Measurements from ENCODE around the gene ENOX1.

Gene ENOX1

DNA sequence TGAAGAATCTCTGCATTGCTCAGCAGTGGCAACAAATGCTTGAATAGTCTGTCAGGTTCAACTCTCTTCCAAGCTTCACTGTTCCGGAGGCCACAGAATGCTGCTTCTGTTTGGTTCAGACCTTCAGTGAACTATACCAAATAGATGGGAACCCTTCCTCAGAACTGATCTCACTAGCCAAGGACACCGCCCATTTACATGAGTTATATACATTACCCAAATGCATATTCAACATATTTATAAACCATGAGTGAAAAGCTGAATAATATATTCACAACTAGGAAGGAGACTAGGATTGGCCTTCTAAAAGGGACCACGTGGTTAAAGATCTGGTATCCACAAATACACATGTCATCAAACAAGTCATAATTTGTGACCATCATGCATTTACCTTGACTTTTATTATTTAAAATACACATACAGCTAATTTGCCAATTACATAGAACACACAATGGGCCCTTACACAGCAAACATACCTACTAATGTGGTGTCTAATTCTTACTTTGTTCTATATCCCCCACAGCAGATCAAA lies 49.3 kb downstream of the ENOX1 start:
- DNase-seq = no peak

GRCh38 chr13:43732726-43733125 lies 54.0 kb downstream of the ENOX1 start:
- DNase-seq = no peak

- DNase-seq = no peak
Measured at GRCh38 chr13:43731296-43731695, 55.5 kb downstream of the ENOX1 start.

DNA sequence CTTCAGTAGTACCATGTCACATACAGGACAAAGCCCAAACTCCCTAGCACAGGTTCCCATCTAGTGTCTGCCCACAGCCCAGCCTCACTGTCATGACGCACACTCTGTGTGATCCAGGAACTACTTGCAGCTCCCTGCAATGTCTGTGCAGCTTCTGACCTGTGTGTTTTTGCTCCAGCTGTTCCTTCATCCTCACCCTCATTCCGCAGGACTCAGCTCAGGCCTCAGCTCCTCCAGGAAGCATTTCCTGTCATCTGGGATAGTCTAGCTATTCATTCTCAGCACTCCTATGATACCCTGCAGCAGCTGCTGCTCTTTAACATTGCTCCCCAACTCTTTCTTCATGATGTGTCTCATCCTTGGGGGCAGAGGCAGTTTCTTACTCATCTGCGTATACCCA lies 56.1 kb downstream of the ENOX1 start:
- peak; percentile 52 for DNase-seq

DNA sequence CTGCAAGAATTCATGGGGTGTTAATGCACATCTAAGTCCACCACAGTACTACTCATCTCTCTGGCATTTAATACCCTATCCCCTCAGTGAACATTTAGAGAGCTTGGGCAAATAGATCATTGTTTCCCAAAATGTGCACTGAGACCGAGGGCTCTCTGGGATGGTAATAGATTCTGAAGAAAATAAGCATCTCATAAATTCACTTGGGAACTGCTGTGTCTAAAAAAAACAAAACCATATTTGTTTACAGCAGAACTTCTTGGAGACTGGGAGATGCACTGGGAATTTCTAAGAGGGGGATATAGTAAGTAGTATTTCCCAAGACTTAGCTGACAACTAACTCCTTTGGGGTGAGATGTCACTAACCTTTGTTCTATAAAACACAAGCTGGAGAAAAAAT lies 58.4 kb downstream of the ENOX1 start:
- DNase-seq = no peak

DNA sequence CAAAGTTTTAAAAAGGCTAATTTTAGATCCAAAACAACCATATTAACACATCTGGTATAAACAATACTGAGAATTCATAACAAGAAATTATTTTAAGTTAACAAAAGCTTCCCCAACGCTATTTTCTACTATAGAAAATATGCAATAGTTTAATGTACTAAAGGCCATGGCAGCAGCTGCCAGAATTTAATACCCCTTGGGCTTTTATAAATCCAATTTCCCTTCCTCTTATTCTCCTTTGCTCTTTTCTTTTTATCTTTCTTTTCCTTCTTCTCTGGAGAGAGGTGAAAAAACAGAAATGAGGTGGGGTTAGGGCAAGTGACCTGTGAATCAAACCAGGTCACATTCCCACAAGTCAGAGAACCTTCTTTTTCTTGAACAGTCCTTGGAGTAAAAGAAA lies 58.9 kb downstream of the ENOX1 start:
- no peak for DNase-seq

DNA sequence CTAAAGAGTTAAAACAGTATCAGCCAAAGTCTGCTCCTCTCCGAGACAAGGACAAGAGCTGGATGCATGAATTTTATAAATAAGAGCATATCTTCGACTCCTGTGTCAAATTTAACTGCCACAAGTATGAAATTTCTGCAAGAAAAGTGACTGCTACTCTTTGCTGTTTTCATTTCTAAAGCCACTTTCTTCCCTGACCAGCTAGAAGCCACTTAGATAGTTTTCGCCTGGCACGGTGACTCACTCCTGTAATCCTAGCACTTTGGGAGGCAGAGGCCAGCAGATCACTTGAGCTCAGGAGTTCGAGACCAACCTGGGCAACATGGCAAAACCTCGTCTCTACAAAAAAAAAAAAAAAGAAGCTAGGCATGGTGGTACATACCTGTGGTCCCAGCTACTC lies 61.3 kb downstream of the ENOX1 start:
- no peak for DNase-seq

DNA sequence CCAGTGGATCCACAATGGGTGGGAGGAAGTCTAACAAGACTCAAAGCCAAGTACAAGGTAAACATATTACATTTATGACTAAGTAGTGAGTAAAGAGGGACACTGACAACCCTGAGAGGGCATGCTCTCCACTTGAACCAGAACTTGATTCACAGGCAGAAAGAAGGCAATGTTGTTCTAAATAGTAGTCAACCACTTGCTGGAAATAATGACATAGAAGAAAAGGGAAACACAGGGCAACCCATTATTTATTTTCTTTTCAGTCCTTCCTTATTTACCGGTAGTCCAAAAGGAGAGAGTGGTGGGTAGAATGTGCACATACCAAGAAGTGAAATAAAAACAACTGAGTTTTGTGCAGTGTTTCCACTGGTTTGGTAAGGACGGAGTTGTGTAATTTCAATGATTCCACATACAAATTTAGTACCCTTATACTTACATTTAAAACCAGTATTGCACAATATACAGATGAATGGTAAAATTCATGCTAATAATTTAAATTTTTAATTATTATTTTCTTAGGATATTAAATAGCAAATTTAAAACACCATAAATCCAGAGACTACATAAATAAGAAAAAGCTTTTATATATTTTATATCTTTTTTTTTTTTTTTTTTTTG lies 65.9 kb downstream of the ENOX1 start:
- no peak for DNase-seq

DNA sequence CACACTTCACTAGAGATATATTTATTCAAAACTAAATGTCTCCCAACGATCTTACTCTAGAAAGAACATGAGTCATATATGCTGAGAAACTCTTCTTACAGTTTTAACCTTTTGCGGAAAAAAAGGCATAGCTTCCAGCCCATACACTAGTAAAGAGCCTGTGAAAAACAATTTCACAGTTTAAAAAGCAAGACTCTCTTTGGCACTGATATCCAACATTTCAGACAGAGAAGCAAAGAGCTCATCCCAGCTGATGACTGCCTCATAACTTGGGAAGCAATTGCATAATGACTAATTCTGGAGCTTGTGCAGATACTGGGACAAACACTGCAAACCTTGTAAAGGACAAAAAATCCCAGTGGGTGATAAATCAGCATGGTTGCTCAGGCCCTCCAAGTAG lies 88.0 kb downstream of the ENOX1 start:
- DNase-seq = no peak

- no peak for DNase-seq
Measured at GRCh38 chr13:43698009-43698408, 88.8 kb downstream of the ENOX1 start.

- no peak for DNase-seq
Measured at GRCh38 chr13:43697323-43697722, 89.4 kb downstream of the ENOX1 start.

DNA sequence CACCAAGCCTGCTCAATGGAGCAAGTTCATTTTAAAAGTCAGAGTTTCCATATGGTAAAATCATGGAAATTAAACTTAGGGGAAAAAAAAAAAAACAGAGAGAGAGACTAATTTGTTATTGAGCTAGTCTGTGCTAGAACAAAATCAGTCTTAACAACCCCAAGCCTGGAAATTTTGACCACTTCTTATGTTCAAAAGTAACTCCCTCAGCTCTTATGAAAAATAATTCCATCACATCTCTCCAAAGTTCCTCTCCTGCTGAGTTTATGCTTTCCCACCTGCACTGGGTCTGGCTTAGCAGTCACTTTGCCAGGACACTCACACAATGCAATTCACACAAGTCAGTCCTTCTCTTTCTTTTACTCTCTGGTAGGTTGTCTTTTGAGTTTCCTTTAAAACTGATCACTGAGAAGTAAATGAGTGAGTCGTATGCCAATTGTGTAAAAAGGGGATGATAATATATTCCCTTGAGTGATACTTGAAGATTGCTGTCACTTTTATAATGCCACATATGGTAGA lies 92.6 kb downstream of the ENOX1 start:
- no peak for DNase-seq

GRCh38 chr13:43693639-43694038 lies 93.1 kb downstream of the ENOX1 start:
- no peak for DNase-seq

GRCh38 chr13:43688227-43688907 lies 98.4 kb downstream of the ENOX1 start:
- no peak for DNase-seq

DNA sequence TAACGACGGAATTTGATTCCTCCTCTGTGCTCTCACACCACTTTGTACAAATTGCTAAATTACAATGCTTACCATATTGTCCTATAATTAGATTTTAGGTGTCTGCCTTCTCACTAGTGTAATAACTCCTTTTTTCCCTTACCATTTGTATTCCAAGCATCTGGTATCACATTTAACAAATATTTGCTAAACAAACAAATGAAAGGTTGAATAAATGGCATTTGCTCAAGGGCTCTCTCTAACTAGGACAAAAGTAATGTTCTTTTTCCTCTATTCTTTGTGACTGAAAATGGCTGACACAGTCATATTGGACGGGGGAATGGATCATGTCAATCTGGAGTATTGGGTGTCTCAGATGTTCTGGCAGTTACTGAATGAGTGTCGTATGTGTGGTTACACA lies 99.7 kb downstream of the ENOX1 start:
- DNase-seq = no peak

DNA sequence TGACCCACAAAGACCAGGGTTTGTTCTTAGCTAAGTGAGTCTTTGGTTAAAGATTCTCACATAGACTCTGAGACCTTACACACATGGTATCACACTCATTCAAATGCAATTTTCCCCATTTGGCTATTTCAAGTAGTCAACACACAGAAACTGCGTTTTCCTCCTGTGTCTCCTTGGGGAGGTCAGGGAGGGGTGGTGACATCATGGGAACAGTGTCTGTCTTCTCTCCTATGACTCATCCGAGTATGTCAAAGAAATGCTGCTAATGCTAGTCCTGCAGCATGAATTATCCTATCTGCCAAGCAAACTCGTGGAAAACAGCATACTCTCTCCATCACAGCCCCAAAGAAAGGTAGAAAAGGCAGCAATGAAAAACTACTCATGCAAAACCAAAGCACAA lies 100.2 kb downstream of the ENOX1 start:
- peak; percentile 89 for DNase-seq

DNA sequence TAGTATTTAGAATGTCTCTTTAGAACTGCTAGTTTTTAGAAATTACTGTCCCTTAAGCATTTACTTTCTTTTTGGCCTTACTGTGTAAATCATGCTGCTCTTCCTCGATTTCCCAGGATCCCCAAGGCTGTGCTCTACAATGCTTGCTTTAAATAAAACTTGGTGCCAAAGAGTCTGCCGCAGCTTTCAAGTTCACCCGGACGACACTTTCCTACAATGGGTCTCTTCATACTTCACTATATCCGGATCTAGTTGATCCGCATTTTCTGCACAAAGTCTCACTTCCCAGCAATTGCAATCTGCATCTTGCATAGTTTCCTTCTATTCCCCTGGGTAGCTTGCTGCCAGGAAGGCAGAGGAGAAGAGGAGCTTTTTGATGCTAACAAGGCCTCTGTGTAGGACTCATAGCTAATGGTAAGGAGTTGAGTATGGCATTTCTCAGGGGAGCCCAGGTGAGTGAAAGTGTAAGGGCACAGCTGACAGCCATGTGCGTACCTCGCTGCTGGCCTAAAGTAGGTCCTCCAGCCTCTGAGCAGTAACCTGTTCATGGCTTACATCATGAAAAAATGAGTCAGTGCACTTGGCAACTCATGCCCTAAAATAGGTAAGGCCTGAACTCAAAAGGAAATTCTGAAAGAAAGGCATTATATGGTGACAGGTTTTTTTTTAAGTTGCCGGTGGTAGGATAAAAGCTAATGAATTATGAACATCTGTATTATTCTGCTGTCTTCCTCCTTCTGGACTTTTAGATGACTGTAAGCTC lies 101.6 kb downstream of the ENOX1 start:
- no peak for DNase-seq

- no peak for DNase-seq
Measured at GRCh38 chr13:43682701-43683100, 104.1 kb downstream of the ENOX1 start.

DNA sequence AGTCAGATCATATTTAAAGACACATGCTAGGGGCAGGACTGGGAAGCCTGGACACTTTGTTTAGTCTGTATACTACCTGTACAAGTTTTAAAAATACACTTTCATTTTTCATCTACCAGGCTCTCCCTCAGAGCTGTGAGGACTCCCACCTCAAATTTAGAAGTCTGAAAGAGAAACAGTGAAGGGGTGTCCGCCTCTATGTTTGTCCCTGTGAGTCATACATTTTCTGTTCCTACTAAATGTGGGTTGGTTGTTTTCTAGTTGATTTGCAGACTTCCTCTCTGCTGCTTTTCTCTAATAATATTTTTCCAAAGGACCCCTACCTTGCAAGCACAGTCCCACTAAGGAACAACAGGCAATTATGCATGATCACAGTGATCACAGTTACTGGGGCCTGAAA lies 110.5 kb downstream of the ENOX1 start:
- no peak for DNase-seq

DNA sequence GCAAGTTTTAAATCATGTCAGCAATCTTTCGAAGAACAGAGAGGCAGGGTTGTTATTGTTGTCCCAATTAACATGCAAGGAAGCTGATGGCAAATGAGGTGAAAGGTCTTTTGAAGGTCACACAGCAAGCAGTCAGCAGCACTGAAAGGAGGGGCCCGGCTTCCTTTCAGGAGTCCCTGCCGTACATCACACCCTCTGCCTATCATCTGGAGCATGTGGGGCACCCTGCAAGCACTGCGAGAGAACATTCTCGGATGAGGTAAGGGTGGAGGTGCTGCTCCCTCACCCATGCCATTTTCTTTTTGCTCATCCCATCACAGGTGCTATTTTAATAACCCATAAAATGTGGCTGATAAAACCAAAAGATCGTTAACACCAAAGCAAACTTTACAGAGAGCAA lies 111.2 kb downstream of the ENOX1 start:
- DNase-seq = no peak

- DNase-seq = no peak
Measured at GRCh38 chr13:43669964-43670363, 116.8 kb downstream of the ENOX1 start.

DNA sequence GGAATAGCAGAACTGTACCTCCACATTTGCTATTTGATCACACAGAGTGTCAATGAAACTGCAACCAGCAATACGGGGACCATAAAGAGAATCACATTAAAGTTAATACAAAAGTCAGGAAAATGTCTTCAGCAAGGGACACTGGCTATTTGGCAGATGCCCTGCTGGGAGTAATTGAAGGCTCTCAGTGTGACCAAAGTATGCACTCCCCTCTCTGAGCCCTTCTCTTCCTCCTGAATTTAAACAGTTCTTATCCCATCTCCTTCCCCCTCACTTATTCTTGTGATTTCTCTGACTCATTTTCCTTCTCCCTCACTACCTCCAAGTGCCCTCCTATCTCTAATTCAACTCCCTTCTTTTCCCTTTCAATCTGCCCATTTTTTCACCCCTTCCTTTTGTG lies 117.7 kb downstream of the ENOX1 start:
- DNase-seq = no peak

GRCh38 chr13:43666403-43666802 lies 120.4 kb downstream of the ENOX1 start:
- no peak for DNase-seq

- DNase-seq = no peak
Measured at GRCh38 chr13:43665388-43665787, 121.4 kb downstream of the ENOX1 start.

All from islet precursor cell (in vitro differentiated cells).